Measurements from ENCODE around the gene LYZL1.
"Not testable (repeated sequence)": the region's sequence is repeated elsewhere in the genome, so short reads cannot be mapped to it uniquely, and the experiment has no call there.

The LYZL1 gene

DNA sequence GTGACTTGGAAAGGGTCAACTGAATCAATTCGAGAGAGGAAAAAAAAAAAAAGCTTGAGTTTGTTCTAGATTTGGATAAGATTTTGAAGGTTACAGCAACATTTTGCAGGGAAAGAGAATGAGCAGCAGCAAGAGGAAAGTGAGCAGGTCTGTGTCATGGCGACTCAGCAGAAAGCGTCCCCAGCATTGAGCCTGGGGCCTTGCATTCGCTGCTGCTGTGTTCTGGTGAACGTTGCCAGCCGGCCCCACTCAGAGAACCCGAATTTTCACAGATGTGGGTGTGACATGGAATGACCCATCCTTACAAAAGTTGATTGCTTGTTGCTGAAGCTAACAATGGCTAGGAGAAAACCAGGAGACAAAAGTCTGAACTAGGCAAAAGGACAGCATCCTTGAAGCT lies 21.6 kb downstream of the LYZL1 start:
- DNase-seq, result not testable (repeated sequence)

DNA sequence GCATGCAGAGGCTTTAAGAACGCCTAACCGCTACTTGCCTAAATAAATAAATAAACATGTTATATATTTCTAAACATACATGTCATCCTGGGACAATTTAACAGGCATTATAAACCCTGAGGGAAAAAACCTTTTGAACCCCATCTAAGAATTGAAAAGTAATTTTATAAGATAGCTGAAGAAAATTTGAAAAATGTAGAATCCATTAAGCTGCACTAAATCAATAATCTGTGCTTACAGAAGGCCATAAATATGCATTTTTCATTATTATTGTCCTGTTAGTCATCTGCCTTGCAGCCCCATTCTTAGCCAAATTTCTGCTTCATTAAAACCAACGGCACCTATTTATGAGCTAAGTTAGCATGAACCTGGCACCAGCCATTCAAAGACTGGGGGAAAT lies 24.2 kb downstream of the LYZL1 start:
- no peak for DNase-seq

DNA sequence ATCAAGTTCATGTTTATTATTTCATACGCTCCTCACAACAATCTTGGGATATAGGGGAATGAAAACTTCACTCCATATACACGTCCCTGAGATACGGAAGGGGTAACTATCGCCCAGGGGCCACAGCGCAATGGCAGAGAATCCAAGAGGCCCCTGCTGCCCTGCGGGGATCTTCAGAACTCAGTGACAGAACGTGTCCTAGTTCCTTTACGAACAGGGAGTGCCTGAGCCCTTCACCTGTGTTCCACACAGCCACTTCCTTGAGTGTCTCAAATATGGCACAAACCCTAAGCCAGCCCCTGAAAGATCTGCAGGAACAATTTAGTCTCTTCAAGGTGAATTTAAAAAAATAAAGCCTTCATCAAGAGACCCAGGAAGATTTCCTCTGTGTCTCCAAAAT lies 25.9 kb downstream of the LYZL1 start:
- DNase-seq, result no peak

DNA sequence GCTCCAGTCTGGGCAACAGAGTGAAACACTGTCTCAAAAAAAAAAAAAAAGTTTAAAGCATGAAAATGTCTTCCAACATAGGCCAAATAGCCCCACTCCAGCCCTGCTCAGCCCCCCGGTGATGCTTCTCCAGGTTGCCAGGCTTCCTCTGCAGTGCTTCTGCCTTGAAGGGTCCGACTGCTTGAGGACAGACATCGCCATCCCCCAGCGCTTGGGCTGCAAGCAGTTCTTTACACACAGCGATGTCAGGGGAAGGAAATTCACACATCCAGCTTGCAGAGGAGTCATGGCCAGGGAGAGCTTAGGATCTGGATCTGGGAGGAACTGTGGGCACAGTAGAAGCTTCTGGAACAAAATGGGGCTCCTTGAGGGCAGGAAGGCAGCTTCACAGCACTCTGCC lies 26.9 kb downstream of the LYZL1 start:
- no peak for DNase-seq

DNA sequence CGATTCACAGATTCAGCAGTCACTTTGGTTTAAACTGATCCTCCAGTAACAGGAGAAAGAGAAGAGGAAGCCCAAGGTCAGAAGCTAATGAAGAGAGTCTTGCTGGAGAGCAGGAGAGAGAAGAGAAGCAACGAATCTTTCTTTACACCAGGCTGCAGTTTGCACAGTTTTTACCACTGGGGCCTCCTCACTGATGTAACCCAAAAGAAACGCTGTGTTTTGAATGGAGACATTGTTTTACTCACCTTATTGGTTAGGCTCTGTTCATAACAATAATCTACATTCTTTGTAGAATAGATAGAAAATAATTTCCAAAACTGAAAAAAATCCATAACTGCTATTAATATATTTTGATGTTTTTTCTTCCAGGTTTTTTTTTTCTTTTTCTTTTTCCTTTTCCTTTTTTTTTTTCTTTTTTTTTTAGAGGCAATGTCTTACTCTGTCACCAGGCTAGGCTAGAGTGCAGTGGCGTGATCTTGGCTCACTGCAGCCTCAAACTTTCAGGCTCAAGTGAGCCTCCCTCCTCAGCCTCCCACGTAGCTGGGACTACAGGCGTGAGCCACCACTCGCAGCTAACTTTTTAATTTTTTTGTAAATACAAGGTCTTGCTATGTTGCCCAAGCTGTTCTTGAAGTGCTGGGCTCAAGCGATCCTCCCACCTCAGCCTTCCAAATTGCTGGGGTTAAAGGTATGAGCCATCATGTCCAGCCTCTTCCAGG lies 27.6 kb downstream of the LYZL1 start:
- DNase-seq, result no peak

DNA sequence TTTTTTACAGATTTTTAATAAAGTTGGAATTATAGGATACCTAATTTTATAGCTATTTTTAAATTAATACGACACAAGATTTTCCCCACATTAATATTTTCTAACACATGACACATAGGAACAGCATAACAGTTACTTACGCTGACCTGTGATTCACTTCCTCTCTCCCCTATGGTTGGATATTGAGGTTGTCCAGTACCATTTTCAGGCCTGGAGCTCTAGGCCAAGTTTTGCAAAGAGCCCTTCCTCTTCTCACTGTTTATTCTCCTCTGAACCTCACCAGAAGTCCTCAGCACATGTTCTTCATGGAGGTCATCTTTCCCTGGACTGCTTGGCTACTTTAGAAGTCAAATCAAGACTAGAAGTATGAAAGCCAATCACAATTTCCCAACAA lies 28.2 kb downstream of the LYZL1 start:
- DNase-seq, result no peak

DNA sequence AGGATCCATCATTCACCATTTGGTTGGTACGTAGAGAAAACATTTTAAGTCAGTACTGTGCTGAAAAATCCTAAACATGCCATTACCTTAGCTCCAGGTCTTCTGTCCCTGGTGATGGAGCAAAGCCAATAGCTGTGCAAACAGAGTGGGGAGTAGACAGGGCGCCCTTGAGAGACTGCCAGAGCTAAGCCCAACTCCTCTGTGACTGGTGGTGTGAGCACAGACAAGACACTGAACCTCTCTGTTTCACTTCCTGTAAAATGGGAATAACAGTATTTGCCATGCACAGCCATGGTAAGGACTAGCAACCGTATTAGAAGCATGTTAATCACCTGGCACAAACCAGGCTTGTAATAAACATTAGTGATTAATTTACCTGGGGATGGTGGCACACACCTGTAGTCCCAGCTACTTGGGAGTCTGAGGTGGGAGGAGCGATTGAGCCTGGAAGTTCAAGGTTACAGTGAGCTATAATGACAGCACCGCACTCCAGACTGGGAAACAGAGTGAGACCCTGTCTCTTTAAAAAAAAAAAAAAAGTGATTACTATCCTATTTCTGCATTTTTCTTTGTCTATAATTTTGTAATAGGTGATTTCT lies 28.7 kb downstream of the LYZL1 start:
- no peak for DNase-seq

DNA sequence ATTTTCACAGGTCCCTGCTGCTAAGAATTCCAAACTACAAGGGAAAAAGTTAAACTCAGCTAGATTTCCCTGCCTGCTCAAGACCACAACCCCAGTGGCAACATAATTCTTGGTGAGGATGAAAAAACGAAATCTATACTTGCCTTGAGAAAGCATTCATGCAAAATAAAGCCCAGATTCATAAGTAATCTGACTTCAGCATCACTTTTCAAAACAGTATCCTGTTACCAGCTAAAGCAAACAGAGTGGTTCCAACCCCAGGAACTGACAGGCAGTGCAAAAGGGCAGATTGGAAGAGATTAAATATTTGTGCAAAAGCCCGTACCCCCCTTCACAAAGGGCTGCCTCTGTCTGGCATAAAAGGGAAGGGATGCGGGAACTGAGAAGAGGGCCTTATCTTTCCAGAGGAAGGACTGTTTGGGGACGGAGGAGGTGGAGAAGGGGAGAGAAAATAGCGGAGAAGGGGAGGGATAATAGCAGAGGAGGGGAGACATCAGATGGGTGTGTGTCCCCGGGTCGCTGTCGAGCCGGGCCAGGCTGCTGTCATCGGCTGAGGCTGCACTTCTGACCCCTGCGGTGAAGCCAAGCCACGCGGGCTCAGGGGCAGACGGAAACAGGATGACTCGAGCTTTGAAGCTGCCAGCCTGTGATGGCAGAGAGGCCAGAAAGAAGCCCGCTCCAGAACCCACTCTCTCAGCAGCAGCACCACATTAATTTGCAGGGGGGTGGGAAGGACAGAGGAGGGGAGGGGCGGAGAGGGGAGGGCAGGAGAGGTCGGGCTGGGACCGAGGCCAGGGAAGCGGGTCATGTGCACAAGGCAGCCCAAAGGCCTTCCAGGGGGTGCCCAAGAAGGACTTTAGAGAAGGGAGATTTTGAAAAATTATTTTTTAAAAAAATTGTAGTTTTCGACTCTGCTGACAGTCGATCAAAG lies 29.5 kb downstream of the LYZL1 start:
- DNase-seq, result not testable (repeated sequence)

DNA sequence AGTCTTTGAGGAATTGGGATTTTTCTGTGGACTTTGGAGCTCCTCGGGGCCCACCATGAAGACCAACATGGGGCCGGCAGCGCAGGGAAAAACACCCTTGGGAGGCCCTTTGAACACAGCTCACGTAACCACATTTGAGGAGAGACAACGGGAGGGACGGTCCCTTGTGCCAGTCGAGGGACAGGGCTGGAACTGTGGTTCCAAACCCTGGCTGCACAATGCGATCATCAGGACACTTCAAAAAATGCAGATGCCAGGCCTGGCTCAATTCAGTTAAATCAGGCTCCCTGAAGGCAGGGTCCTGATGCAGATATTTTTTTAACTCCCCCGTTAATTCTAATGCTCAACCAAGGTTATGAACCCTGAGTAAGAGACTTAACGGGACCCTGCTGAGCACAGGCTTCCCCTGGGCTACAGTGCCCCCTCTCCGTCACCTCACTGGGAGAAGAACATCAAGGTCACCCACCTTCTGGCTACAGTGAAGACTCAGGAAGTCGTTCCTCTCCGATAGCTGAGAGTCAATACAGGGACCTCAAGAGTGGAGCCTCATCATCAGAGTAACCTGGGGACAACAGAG lies 30.4 kb downstream of the LYZL1 start:
- no peak for DNase-seq

DNA sequence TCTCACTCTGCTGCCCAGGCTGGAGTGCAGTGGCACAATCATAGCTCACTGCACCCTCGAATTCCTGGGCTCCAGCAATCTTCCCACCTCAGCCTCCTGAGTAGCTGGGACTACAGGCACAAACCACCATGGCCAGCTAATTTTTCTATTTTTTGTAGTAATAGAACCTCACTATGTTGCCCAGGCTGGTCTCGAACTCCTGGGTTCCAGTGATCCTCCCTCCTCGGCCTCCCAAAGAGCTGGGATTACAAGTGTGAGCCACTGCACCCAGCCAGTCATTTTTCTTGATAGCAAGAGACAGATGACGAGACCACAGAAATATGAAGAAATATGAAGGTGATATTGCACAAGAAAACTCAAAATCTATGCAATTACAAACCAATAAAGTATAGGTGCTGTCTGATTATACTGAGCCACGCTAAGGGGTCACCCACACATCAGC lies 31.8 kb downstream of the LYZL1 start:
- not testable (repeated sequence) for DNase-seq

DNA sequence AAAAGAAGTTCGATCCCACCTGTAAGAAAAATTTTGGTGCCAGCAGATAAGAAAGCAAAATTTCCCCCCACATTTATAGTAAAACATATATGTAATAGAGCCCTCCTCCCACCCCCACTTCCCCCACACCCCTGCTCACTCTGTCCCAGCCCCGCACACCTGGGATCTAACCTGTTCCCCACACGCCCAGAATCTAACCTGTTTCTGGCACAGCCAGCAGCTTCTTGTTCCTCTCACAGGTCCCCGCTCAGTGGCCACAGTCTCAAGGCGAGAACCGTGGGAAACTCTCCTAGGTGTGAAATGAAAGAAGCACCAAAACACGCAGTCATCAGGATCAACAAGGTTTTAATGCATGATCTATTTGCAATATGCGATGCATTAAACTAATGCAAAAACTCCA lies 32.8 kb downstream of the LYZL1 start:
- no peak for DNase-seq

DNA sequence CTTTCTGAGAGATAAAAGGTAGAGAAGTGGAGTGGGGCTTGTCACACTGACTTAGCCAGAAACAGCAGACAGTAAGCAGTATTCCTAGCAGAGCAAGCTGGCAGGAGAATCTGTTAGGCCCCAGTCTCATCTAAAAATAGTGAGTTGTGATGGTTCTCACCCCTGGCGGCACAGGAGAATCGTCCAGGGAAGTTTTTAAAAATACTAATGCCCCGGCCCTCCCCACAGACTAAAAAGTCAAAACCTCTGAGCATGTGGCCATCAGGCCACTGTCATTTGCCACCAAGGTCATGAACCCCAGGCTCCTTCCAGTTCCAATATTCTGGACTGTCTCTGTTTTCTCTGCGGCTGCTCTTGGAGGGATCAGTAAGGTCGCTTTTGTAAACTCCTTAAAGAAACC lies 34.0 kb downstream of the LYZL1 start:
- DNase-seq, result no peak

DNA sequence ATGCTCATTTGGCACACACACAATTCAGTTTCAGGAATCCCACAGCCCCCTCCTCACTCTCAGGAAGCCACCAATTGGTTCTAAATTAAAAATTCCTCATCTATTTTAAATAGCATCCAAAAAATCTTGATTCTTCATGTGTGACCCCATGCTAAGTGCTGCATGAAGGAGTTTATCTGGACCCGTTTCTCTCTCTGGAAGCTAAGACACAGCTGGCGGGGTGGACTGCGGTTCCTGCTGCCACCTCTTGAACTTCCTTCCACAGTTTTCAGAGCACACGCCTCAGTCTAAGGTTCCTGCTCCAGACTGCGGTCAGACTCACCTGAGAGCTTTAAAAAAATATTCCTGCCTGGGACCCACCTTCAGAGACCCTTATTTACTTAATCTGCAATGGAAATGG lies 34.5 kb downstream of the LYZL1 start:
- DNase-seq, result no peak

DNA sequence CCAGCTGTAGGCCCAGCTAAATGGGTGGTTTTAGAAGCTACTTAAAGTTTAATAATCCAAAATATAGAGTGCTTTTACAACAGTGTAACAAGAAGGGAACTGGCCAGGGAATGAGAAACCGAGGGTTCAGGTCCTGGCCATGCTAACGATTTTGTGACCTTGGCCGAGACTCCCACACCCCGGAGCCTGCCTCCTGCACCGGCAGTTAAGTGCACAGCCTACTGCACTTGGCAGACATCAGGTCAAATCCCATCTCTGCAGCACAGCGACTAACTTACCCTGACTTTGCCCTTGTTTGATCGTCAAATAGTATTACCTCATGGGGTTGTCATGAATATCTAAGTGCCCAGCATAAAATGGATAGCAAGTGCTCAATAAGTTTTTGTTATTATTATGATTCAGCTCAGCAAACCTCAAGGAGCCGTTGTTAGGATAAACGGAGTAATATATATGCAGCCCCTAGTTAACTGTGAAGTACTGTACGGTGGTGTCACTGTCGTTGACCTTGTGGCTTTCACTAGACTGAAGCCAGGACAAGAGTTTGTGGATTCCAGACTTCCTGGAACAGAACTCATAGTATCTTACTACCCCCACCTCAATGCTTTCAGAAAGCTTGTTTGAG lies 35.5 kb downstream of the LYZL1 start:
- DNase-seq, result no peak

DNA sequence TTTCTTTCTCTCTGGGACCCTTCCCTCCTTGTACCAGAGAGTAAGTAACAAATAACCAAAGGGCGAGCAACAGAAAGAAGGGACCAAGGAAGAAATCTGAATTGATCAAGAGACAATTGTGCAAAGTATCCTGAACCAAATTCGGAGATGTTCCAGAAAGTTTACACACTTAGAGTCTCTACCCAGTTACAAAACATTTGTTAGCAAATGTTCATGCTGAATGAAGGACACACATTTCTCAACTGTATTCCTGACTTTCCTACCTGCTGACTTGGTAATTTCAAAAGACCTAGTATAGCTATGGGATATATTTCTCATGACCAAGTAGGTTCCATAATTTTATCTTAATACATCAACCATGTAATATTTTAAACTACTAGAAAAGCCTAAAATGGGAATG lies 37.4 kb downstream of the LYZL1 start:
- no peak for DNase-seq

DNA sequence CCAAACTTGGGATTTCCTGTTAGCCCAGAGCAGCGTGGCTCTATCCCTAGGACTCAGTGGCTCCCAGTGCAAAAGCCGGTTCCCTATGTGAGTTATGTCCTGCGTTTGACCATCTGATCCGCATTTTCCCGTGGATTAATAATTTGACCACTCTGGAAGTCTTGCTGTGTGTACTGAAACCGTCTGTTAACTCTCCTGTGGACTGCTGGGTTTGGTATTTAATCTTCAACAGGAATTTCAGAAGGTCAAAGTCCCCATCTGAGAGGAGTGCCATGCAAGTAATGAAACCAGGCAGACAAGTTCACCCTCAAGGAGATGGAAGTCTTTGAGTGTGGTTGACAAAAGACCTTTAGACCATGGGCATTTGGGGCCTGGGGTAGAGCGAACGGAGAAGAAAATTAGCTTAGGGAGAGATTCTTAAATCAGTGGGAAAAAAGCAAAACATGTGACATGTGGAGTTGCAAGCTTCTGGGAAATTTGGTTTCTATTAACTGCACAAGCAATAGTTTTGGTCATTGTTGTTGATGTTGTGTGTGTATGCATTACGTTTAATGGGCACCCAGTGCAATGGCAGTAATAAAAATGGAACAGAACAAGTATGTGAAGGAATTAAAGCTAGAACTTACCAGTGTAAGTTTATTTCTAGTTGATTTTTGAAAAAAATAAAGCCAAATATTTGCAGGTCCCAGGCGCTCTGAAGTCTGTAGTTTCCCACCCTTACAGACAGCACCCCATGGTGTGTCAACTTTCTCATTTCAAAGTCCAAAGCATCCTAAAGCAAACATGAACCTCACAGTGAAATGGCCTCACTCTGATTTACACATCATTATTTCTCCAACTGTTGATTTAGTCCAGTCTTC lies 38.2 kb downstream of the LYZL1 start:
- no peak for DNase-seq

DNA sequence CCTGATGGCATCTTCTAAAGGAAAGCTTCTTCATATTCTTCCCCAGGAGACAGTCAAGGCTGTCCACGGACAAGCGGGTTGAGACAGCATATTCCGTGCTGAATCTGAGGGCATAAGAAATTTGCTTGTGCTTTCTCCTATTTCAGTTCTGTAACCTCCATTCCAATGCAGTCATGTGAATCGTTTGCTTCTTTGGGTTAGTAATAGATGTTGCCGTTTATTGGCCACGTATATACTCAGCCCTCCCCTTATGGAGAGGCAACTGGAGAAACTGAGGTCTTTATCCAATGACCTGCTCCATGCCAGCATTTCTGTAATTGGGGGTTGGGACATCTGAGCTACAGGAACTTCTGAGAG lies 38.9 kb downstream of the LYZL1 start:
- DNase-seq, result no peak

DNA sequence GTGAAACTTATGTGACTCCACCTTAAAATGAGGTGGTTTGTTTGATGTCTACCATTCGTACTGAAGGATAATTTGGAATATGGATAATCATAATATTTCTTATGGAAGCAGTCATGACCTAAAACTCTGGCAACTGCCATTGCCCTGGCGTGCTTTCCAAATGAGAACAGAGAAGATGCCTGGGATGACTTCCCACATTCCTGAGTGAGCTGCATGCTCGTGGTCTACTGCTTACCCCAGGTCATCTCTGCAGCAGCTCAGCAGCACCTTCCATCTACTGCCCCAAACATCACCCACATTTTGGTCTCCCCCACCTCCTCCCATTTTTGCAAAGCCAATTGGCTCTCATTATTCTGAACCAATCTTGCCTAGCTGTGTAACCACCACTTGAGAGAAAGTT lies 40.1 kb downstream of the LYZL1 start:
- DNase-seq, result no peak

DNA sequence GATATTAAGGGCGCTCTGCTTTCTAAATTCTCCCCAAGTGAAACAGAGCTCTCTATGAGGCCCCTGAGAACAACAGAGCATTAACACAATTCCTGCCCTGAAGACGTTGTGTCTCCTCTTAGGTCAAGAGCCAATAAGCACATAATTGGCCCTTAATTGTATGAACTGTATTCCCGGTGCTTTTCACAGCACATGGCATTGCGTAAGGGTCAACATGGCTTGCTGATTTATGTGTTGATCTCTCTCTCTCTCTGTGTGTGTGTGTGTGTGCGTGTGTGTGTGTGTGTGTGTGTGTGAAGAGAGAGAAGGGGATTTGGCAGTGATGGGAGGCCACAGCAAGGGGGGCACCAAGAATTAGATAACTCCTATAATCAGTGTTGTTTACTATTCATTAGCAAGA lies 40.5 kb downstream of the LYZL1 start:
- DNase-seq, result no peak

DNA sequence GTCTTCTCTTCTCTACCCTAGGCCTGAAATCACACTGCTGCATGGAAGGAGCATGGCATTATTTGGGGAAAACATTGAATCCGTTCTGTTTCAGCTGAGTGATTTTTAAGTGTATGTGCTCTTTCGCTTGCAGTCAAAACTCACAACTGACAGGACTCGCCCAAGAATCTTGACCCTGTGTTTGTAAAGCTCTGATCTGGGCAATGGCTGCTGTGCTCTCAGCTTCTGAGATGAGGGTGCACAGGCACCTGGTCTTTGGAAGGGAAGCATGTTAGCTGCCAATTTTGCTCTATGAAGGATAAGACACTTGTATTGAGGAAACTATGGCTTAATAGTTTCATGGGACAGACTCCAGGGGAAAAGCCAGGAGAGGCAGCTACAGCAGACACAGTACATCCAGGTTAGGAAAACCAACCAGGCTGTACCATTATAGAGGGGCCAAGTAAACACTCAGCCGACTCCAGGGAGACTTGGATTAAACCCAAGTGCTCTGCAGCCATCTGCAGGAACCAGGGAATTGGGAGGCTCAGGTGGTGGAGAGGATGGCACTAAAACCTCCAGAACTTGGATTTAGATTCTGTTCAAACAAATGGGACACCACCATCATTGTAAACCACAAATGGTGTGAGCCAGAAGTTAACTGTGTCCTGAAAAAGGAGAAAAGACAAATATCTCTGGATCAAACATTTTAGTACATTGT lies 43.3 kb downstream of the LYZL1 start:
- no peak for DNase-seq

DNA sequence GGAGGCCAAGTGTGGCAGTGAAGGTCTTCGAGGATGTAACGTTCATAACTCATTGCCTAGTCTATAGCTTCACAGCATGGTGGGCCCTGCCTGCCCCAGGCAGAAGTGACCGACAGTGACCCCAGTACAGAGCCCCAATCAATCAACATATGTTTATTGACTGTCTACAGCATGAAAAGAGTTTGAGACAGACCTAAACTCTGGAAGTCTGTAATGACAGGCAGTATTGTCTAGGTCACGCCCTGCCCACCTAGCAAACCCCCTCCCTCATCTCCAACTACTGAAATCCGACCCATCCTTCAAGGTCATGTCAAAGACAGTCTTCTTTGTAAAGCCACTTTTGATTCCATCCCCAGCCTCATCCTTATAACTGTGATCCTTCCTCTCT lies 43.9 kb downstream of the LYZL1 start:
- DNase-seq, result no peak

DNA sequence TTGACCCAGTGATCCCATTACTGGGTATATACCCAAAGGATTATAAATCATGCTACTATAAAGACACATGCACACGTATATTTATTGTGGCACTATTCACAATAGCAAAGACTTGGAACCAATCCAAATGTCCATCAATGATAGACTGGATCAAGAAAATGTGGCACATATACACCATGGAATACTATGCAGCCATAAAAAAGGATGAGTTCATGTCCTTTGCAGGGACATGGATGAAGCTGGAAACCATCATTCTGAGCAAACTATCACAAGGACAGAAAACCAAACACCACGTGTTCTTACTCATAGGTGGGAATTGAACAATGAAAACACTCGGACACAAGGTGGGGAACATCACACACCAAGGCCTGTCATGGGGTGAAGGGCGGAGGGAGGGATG lies 48.7 kb downstream of the LYZL1 start:
- DNase-seq, result not testable (repeated sequence)

Measured in activated effector memory CD4-positive, alpha-beta T cell treated with Interleukin-2 at 50 U/mL for 16 hours (primary cell).